Measurements from ENCODE around the gene GSPT1.

GSPT1 gene

DNA sequence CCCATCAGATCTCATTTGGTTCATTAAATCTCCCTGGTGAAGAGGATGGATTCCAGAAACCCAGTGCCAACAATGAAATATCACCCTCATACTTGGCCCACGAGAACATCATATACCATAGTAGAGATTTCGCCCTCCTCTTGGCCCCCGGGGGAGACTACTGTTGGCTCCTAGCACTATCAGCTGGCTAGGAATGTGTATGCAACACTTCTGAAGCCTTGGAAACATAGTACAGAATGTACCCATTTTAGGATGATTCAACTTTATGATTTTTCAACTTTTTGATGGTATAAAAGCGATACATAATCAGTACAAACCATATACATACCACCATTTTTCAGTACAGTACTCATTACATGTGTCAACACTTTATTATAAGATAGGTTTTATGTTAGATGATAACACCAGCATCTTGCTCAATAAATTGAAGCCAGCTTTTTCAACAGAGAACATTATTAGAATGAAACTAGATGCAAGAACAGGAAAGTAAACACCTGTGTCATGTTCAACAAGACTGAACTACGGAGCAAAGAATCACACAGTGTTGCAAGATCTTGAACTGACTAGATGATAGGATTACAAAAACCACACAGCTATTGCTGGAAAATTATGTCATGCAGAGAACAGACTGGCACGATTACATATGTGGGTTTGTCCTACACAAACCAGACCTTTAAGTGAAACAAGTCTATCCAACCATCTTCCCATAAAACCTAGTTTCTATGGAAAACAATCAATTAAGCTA lies 81.6 kb downstream of the GSPT1 start:
- TF ChIP-seq TAF1 (IDR thresholded peaks at IDR 0.05; ENCODE audit: borderline replicate concordance, insufficient read depth, low read length) = no peak
- TF ChIP-seq POLR2AphosphoS5 (IDR thresholded peaks at IDR 0.05; ENCODE audit: low read depth, low read length) = no peak
- no peak for TF ChIP-seq SIN3A (IDR thresholded peaks at IDR 0.05; ENCODE audit: borderline replicate concordance, insufficient read depth, low read length)
- TF ChIP-seq, protein P1, sequence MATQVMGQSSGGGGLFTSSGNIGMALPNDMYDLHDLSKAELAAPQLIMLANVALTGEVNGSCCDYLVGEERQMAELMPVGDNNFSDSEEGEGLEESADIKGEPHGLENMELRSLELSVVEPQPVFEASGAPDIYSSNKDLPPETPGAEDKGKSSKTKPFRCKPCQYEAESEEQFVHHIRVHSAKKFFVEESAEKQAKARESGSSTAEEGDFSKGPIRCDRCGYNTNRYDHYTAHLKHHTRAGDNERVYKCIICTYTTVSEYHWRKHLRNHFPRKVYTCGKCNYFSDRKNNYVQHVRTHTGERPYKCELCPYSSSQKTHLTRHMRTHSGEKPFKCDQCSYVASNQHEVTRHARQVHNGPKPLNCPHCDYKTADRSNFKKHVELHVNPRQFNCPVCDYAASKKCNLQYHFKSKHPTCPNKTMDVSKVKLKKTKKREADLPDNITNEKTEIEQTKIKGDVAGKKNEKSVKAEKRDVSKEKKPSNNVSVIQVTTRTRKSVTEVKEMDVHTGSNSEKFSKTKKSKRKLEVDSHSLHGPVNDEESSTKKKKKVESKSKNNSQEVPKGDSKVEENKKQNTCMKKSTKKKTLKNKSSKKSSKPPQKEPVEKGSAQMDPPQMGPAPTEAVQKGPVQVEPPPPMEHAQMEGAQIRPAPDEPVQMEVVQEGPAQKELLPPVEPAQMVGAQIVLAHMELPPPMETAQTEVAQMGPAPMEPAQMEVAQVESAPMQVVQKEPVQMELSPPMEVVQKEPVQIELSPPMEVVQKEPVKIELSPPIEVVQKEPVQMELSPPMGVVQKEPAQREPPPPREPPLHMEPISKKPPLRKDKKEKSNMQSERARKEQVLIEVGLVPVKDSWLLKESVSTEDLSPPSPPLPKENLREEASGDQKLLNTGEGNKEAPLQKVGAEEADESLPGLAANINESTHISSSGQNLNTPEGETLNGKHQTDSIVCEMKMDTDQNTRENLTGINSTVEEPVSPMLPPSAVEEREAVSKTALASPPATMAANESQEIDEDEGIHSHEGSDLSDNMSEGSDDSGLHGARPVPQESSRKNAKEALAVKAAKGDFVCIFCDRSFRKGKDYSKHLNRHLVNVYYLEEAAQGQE (IDR thresholded peaks at IDR 0.05; ENCODE audit: insufficient read depth in 1 of 2, low read depth in 2 of 2, low read length in 2 of 2) = no peak
- no peak for TF ChIP-seq FOXP2 (optimal IDR thresholded peaks at IDR 0.05; ENCODE audit: borderline replicate concordance, extremely low read depth, extremely low read length, insufficient read depth)

DNA sequence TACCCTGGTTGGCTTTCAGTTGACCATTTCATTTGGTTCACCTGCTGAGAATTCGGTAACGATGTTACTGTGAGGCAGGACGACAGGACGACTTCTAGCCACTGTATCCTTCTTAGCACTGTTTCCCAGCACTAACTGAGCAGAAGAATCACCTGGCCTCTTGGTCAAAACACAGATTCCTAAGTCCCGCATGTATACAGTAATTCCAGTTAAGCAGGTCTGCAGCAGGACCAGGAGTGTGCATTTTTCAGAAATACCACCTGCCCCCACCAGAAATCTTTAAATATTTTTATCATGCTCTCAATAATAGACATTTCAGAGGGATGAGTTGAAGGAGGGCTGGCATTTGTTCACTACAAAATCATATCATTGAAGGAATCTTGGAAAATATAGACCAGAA lies 87.1 kb downstream of the GSPT1 start:
- TF ChIP-seq FOXP2 (optimal IDR thresholded peaks at IDR 0.05; ENCODE audit: borderline replicate concordance, extremely low read depth, extremely low read length, insufficient read depth) = no peak

DNA sequence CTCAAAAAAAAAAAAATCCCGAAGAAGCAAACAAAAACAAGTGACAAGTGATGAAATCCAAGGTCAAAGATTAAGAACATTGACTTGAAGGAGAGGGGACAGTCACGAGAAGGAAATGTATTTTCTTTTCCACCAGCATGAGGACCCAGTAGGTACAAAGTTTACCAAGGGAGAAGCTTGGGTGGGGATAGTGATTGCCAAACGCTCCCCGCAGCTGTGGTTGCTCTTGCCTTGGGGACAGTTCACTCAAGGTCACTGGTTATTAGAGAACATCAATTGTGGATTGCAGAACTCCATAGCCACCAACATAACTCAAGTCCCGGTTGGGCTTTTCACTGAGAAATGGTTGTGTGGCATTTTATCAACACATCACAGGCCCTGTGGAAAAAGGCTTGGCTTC lies 91.4 kb downstream of the GSPT1 start:
- TF ChIP-seq TAF1 (IDR thresholded peaks at IDR 0.05; ENCODE audit: borderline replicate concordance, insufficient read depth, low read length) = no peak
- TF ChIP-seq, protein P1 (IDR thresholded peaks at IDR 0.05; ENCODE audit: insufficient read depth in 1 of 2, low read depth in 2 of 2, low read length in 2 of 2) = no peak
- TF ChIP-seq SIN3A (IDR thresholded peaks at IDR 0.05; ENCODE audit: borderline replicate concordance, insufficient read depth, low read length) = no peak
- TF ChIP-seq FOXP2 (optimal IDR thresholded peaks at IDR 0.05; ENCODE audit: borderline replicate concordance, extremely low read depth, extremely low read length, insufficient read depth) = no peak
- TF ChIP-seq POLR2AphosphoS5 (IDR thresholded peaks at IDR 0.05; ENCODE audit: low read depth, low read length) = no peak

DNA sequence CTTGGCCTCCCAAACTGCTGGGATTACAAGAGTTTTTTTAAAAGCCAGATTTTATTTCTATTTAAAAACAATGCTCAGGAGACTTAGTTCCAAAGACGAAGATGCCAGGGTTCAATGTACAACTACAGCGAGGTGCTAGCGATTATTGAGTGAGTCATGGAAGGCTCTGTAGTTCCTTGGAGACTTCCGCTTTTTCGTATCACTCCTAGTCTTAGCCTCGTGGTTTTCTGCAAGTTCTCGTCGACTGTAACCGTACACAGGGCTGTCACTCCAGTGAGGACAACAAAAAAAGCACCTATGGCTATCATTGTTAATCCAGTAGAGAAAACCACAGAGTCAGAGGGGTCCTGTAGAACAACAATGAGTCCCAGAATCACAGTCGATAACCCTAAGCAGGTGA lies 96.0 kb downstream of the GSPT1 start:
- no peak for TF ChIP-seq TAF1 (IDR thresholded peaks at IDR 0.05; ENCODE audit: borderline replicate concordance, insufficient read depth, low read length)
- TF ChIP-seq FOXP2 (optimal IDR thresholded peaks at IDR 0.05; ENCODE audit: borderline replicate concordance, extremely low read depth, extremely low read length, insufficient read depth) = no peak
- TF ChIP-seq SIN3A (IDR thresholded peaks at IDR 0.05; ENCODE audit: borderline replicate concordance, insufficient read depth, low read length) = no peak
- TF ChIP-seq POLR2AphosphoS5 (IDR thresholded peaks at IDR 0.05; ENCODE audit: low read depth, low read length) = no peak
- TF ChIP-seq, protein P1 (IDR thresholded peaks at IDR 0.05; ENCODE audit: insufficient read depth in 1 of 2, low read depth in 2 of 2, low read length in 2 of 2) = no peak
